GM06990 (cell line): ENCODE results near the gene TEDC1.

Source experiments
- DNase-seq: peaks from one replicate; pipeline ENCODE4 v3.0.0-alpha.2; 2011; ENCODE audit not compliant: insufficient read length; ENCODE audit errors: extremely low read depth
- H3K27me3 ChIP-seq: replicated peaks from 2 replicates; pipeline ENCODE4 v1.6.0; 2011; ENCODE audit warnings: low read length; ENCODE audit not compliant: control insufficient read depth, insufficient read depth
- H3K36me3 ChIP-seq: 2 replicates; pipeline ENCODE4 v1.5.1; 2011; ENCODE audit warnings: low read length; ENCODE audit not compliant: control insufficient read depth, insufficient read depth
- H3K4me3 ChIP-seq: replicated peaks from 2 replicates; pipeline ENCODE4 v1.5.1; 2011; ENCODE audit warnings: low read depth, mild to moderate bottlenecking, control low read depth, low read length
- CTCF ChIP-seq: IDR thresholded peaks from 2 replicates; pipeline ENCODE4 v1.5.1; 2011; ENCODE audit warnings: low read length, control low read depth, mild to moderate bottlenecking, inconsistent platforms; ENCODE audit not compliant: insufficient read depth, poor library complexity, severe bottlenecking

TEDC1 gene

GRCh38 chr14:105471297-105471821 lies 19.7 kb upstream of the TEDC1 start:
- no peak for DNase-seq
- H3K27me3 ChIP-seq = no peaks in the 10 kb centered on the region; the same call in 1 of the 2 replicates
- H3K36me3 ChIP-seq = peaks cover 7% of the 10 kb centered on the region
- H3K4me3 ChIP-seq = no peak overlapping the region
- no peak for TF ChIP-seq CTCF

- no peak overlapping the region for H3K4me3 ChIP-seq
- H3K36me3 ChIP-seq = peaks cover 7% of the 10 kb centered on the region
- no peak for TF ChIP-seq CTCF
- no peaks in the 10 kb centered on the region; the same call in 1 of the 2 replicates for H3K27me3 ChIP-seq
- DNase-seq = no peak
These were observed 19.1 kb upstream of the TEDC1 start for GRCh38 chr14:105471823-105472485.

GRCh38 chr14:105472486-105472991 lies 18.5 kb upstream of the TEDC1 start:
- TF ChIP-seq CTCF = no peak
- no peak for DNase-seq
- no peaks in the 10 kb centered on the region; the same call in 1 of the 2 replicates for H3K27me3 ChIP-seq
- no peak overlapping the region for H3K4me3 ChIP-seq
- H3K36me3 ChIP-seq = peaks cover 7% of the 10 kb centered on the region

GRCh38 chr14:105473033-105473676 lies 17.9 kb upstream of the TEDC1 start:
- Histone ChIP-seq H3K4me3 (no peak overlapping the region), H3K36me3 (peaks cover 7% of the 10 kb centered on the region), H3K27me3 (no peaks in the 10 kb centered on the region; the same call in 1 of the 2 replicates)
- TF ChIP-seq CTCF = no peak
- DNase-seq = no peak

- H3K27me3 ChIP-seq = no peaks in the 10 kb centered on the region; the same call in 1 of the 2 replicates
- no peak for TF ChIP-seq CTCF
- H3K4me3 ChIP-seq = peak overlapping the region; percentile 53
- H3K36me3 ChIP-seq = peaks cover 3% of the 10 kb centered on the region
- DNase-seq = no peak
These were observed 17.2 kb upstream of the TEDC1 start for GRCh38 chr14:105473677-105474482.
